ENCODE data around the gene SLAMF9. TPM values are rescaled to one million over a fixed set of nuclear protein-coding genes. Genes with fewer than 3 reads are reported as not detected.
A peak's percentile ranks its signal among the peaks of the same experiment; 100 is the strongest.

SLAMF9 gene
- total RNA-seq, 1 donor from 2014 or later = not detected

DNA sequence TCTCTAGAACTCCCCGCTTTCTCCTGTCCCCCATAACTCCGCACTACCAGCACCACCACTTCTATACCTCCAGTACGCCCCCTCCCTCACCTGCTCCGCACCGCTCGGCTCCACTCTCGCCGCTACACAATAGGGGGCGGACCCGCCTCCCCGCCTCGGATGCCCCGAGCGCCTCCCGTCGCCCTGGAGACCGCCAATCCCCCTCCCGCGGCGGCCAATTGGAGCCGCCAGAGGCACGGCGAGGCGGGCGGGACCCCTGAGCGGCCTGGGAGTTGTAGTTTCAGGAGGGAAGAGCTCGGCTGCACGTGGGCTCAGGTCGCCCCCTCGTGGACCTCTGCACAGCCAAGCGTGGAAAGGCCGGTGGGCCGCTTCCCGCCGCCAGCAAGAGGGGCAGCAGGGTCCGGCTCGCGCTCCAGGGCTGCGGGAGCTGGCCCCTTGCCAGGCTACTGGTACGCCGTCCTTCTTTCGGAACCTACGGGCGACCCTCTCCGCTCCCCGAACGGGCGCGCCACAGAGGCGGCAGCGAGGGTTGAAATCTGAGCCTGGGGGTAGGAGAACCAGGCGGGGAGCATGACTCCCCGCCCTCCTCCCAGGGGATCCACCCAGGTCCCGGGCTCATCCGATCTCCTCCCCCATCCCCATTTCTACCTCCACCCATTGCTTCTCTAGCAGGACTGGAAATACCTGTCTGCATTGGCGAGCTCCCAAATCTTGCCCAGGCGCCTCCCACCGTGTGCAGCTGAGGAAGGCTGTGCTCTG is 8.4 kb downstream of the SLAMF9 start, which contains the start of gene IGSF9:
TSS of gene IGSF9 (minus strand) at position 131 of the 759 bp plus-strand sequence. CDS start 2,159 bp downstream, outside the sequence.
- H3K4me1 Mint-ChIP-seq (ENCODE audit: unreplicated experiment) = peaks cover 12% of the 10 kb centered on the region
- peaks cover 56% of the 10 kb centered on the region for H3K27me3 Mint-ChIP-seq (ENCODE audit: unreplicated experiment)
- no peak within 1 kb of the TSS for H3K27ac Mint-ChIP-seq (ENCODE audit: unreplicated experiment)
- H3K9me3 Mint-ChIP-seq (ENCODE audit: unreplicated experiment) = no peaks in the 10 kb centered on the region
- peak within 1 kb of the TSS; percentile 59 for H3K4me3 Mint-ChIP-seq (ENCODE audit: unreplicated experiment)
- TF ChIP-seq, protein P1, sequence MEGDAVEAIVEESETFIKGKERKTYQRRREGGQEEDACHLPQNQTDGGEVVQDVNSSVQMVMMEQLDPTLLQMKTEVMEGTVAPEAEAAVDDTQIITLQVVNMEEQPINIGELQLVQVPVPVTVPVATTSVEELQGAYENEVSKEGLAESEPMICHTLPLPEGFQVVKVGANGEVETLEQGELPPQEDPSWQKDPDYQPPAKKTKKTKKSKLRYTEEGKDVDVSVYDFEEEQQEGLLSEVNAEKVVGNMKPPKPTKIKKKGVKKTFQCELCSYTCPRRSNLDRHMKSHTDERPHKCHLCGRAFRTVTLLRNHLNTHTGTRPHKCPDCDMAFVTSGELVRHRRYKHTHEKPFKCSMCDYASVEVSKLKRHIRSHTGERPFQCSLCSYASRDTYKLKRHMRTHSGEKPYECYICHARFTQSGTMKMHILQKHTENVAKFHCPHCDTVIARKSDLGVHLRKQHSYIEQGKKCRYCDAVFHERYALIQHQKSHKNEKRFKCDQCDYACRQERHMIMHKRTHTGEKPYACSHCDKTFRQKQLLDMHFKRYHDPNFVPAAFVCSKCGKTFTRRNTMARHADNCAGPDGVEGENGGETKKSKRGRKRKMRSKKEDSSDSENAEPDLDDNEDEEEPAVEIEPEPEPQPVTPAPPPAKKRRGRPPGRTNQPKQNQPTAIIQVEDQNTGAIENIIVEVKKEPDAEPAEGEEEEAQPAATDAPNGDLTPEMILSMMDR (IDR thresholded peaks at IDR 0.05) = peak; percentile 59
- H3K36me3 Mint-ChIP-seq (ENCODE audit: unreplicated experiment) = no peaks in the 10 kb centered on the region
- DNase-seq (ENCODE audit: extremely low spot score, unreplicated experiment) = no peak

DNA sequence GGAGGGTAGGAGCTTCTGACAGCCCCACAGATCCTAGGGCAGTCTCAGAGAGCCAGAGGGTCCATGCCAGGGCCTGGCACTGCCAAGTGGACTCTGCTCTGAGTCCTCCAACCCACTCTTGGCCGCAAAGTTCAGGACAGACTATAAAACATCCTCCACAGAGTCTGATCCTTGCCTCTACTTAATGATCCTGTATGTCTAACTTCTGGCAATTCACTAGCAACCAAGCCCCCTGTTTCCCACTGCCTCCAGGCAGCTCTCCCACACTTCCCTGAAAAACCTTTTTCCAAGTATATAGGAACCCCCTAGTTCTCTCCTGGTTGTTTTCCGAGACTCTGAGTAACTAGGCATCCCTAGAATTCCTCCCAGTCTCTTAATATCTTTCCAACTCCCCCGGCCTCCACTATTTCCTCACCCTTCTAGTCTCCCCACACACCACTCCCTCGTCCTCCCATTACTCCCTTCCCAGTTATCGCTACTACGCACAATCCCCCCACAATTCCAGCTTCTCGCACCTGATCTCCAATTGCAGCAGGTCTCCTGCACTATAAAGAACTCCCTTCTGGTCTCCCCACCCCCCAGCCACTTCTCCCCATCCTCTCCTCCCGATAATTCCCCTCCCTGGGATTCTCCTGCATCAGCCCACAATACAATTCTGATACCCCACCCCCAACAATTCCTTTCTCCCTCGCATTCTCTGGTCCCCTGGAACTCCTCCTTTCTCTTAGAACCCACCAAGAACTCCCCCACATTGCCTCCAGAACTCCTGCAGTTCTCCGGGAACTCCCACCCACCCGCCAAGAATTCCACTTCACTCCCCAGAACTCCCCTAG is 9.2 kb downstream of the SLAMF9 start:
- Mint-ChIP-seq H3K27ac (ENCODE audit: unreplicated experiment) (no peak overlapping the region), H3K4me1 (ENCODE audit: unreplicated experiment) (peaks cover 12% of the 10 kb centered on the region), H3K27me3 (ENCODE audit: unreplicated experiment) (peaks cover 59% of the 10 kb centered on the region), H3K4me3 (ENCODE audit: unreplicated experiment) (peak overlapping the region; percentile 59), H3K9me3 (ENCODE audit: unreplicated experiment) (no peaks in the 10 kb centered on the region), H3K36me3 (ENCODE audit: unreplicated experiment) (no peaks in the 10 kb centered on the region)
- TF ChIP-seq, protein P1 (IDR thresholded peaks at IDR 0.05) = no peak
- DNase-seq (ENCODE audit: extremely low spot score, unreplicated experiment) = no peak

DNA sequence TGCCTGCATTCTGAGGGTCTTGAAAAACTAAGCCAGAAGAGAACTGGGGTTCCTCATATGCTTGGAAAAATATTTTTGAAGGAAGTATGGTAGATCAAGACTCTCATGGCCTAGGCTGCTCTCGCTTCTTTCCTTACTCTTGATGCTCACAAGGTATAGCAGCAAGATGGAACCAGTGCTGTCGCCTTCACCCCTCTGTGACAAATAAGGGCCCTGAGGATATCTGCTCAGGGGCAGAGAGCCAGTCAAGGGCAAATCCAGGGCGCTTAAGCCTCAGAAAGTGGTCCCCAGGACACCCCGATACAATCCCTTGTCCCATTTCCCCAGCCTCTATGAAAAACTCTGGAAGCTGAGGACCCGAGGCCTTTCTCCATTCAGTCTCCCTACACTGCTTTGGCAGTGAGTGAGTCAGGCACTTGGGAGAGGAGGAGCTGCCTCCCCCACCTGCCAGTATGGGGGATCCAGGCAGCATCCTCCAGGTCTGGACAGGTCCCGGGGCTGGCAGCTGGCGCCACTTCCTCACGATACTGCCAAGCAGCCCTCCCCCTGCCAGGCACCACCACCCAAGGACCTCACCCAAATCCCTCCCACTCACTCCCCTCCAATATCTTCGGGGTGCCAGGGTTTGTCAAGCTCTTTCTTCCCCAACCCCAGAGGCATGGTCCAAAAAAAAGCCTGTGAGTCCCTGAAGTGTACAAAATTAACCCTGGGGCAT is 10.0 kb downstream of the SLAMF9 start:
- H3K27me3 Mint-ChIP-seq (ENCODE audit: unreplicated experiment) = peaks cover 67% of the 10 kb centered on the region
- H3K9me3 Mint-ChIP-seq (ENCODE audit: unreplicated experiment) = no peaks in the 10 kb centered on the region
- no peaks in the 10 kb centered on the region for H3K36me3 Mint-ChIP-seq (ENCODE audit: unreplicated experiment)
- no peak overlapping the region for H3K27ac Mint-ChIP-seq (ENCODE audit: unreplicated experiment)
- no peak overlapping the region for H3K4me3 Mint-ChIP-seq (ENCODE audit: unreplicated experiment)
- TF ChIP-seq, protein P1 (IDR thresholded peaks at IDR 0.05) = no peak
- DNase-seq (ENCODE audit: extremely low spot score, unreplicated experiment) = no peak
- peaks cover 12% of the 10 kb centered on the region for H3K4me1 Mint-ChIP-seq (ENCODE audit: unreplicated experiment)

DNA sequence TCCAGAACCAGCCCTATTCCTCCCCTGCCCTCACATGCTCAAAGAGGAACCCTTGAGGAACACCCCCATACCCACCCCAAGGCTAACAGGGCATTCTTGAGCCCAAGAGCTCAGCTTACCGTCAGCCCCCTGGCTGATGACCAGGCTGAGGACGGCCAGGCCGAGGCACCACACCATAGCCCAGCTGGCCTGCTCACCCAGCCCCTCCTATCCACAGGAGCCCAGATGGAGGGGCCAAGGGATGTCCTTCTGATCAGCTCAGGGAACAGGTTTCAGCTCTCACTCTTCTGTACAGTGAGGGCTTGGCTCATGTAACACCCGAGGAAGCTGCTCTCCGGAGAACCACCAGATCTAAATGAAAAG is 10.8 kb downstream of the SLAMF9 start:
- Mint-ChIP-seq H3K36me3 (ENCODE audit: unreplicated experiment) (no peaks in the 10 kb centered on the region), H3K4me1 (ENCODE audit: unreplicated experiment) (peaks cover 12% of the 10 kb centered on the region), H3K27ac (ENCODE audit: unreplicated experiment) (no peak overlapping the region), H3K4me3 (ENCODE audit: unreplicated experiment) (no peak overlapping the region), H3K27me3 (ENCODE audit: unreplicated experiment) (peaks cover 72% of the 10 kb centered on the region), H3K9me3 (ENCODE audit: unreplicated experiment) (no peaks in the 10 kb centered on the region)
- TF ChIP-seq, protein P1 (IDR thresholded peaks at IDR 0.05) = no peak
- no peak for DNase-seq (ENCODE audit: extremely low spot score, unreplicated experiment)
